ENCODE results near the gene USP49. TPM values are rescaled to one million over a fixed set of nuclear protein-coding genes. Genes with fewer than 3 reads are reported as not detected.

Gene USP49
- total RNA-seq, 1 experiment from 2014 or later, result 4.1 TPM

GRCh38 chr6:41878246-41878645 is 16.9 kb downstream of the USP49 start:
- no peak overlapping the region for H3K27ac Mint-ChIP-seq (ENCODE audit: low read depth, unreplicated experiment)
- no peaks in the 10 kb centered on the region for H3K27me3 Mint-ChIP-seq (ENCODE audit: insufficient read depth, unreplicated experiment)
- no peaks in the 10 kb centered on the region for H3K9me3 Mint-ChIP-seq (ENCODE audit: unreplicated experiment)
- intact Hi-C loops (cut with micrococcal nuclease), result no loop called here
- POLR2A ChIA-PET, result no interaction called here
- H3K4me1 Mint-ChIP-seq (ENCODE audit: insufficient read depth, unreplicated experiment), result peaks cover 10% of the 10 kb centered on the region
- DNase-seq (ENCODE audit: unreplicated experiment), result peak; percentile 2
- no TSS peak for BruUV-seq (replicated peaks)
- TF ChIP-seq CTCF (IDR thresholded peaks at IDR 0.05; ENCODE audit: unreplicated experiment), result no peak
- H3K36me3 Mint-ChIP-seq (ENCODE audit: insufficient read depth, unreplicated experiment), result no peaks in the 10 kb centered on the region
- CTCF ChIA-PET, result interaction anchor here (0.9 to 1.1 kb wide), 2 partner anchors 18 to 57 kb away, joined by 3 read pairs; no protein-coding TSS in a partner anchor
- no peak overlapping the region for H3K4me3 Mint-ChIP-seq (ENCODE audit: unreplicated experiment)

GRCh38 chr6:41877051-41877680 is 18.0 kb downstream of the USP49 start:
- Mint-ChIP-seq H3K27me3 (ENCODE audit: insufficient read depth, unreplicated experiment) (no peaks in the 10 kb centered on the region), H3K4me3 (ENCODE audit: unreplicated experiment) (no peak overlapping the region), H3K36me3 (ENCODE audit: insufficient read depth, unreplicated experiment) (no peaks in the 10 kb centered on the region), H3K4me1 (ENCODE audit: insufficient read depth, unreplicated experiment) (peaks cover 10% of the 10 kb centered on the region), H3K27ac (ENCODE audit: low read depth, unreplicated experiment) (no peak overlapping the region), H3K9me3 (ENCODE audit: unreplicated experiment) (no peaks in the 10 kb centered on the region)
- CTCF ChIA-PET, result interaction anchor here (0.9 to 1.1 kb wide), 3 partner anchors 17 to 63 kb away, joined by 3 to 5 read pairs (median 3); no protein-coding TSS in a partner anchor
- no peak for DNase-seq (ENCODE audit: unreplicated experiment)
- TF ChIP-seq CTCF (IDR thresholded peaks at IDR 0.05; ENCODE audit: unreplicated experiment), result no peak
- no TSS peak for BruUV-seq (replicated peaks)
- POLR2A ChIA-PET, result interaction anchor here (1.6 kb wide), 1 partner anchor 19 kb away, joined by 5 read pairs; no protein-coding TSS in a partner anchor
- intact Hi-C loops (cut with micrococcal nuclease), result no loop called here

GRCh38 chr6:41874741-41875140 is 20.4 kb downstream of the USP49 start:
- peaks cover 10% of the 10 kb centered on the region for H3K4me1 Mint-ChIP-seq (ENCODE audit: insufficient read depth, unreplicated experiment)

GRCh38 chr6:41872147-41872546 is 23.0 kb downstream of the USP49 start:
- CTCF ChIA-PET, result interaction anchor here (1.2 kb wide), 1 partner anchor 14 kb away, joined by 3 read pairs; no protein-coding TSS in a partner anchor
- no TSS peak for BruUV-seq (replicated peaks)
- H3K27me3 Mint-ChIP-seq (ENCODE audit: insufficient read depth, unreplicated experiment), result no peaks in the 10 kb centered on the region
- DNase-seq (ENCODE audit: unreplicated experiment), result no peak
- H3K27ac Mint-ChIP-seq (ENCODE audit: low read depth, unreplicated experiment), result no peak overlapping the region
- H3K4me3 Mint-ChIP-seq (ENCODE audit: unreplicated experiment), result no peak overlapping the region
- no peaks in the 10 kb centered on the region for H3K9me3 Mint-ChIP-seq (ENCODE audit: unreplicated experiment)
- TF ChIP-seq CTCF (IDR thresholded peaks at IDR 0.05; ENCODE audit: unreplicated experiment), result no peak
- no peaks in the 10 kb centered on the region for H3K4me1 Mint-ChIP-seq (ENCODE audit: insufficient read depth, unreplicated experiment)
- H3K36me3 Mint-ChIP-seq (ENCODE audit: insufficient read depth, unreplicated experiment), result no peaks in the 10 kb centered on the region
- POLR2A ChIA-PET, result no interaction called here
- intact Hi-C loops (cut with micrococcal nuclease), result no loop called here

More at GRCh38 chr6:41874741-41875140, 20.4 kb downstream of the USP49 start:
- Mint-ChIP-seq H3K27me3 (ENCODE audit: insufficient read depth, unreplicated experiment) (no peaks in the 10 kb centered on the region), H3K9me3 (ENCODE audit: unreplicated experiment) (no peaks in the 10 kb centered on the region), H3K36me3 (ENCODE audit: insufficient read depth, unreplicated experiment) (no peaks in the 10 kb centered on the region), H3K27ac (ENCODE audit: low read depth, unreplicated experiment) (no peak overlapping the region), H3K4me3 (ENCODE audit: unreplicated experiment) (no peak overlapping the region)
- intact Hi-C loops (cut with micrococcal nuclease), result no loop called here
- DNase-seq (ENCODE audit: unreplicated experiment), result no peak
- CTCF ChIA-PET, result no interaction called here
- POLR2A ChIA-PET, result interaction anchor here (0.7 kb wide), 1 partner anchor 17 kb away, joined by 3 read pairs; no protein-coding TSS in a partner anchor
- TF ChIP-seq CTCF (IDR thresholded peaks at IDR 0.05; ENCODE audit: unreplicated experiment), result no peak
- no TSS peak for BruUV-seq (replicated peaks)

Data from MCF 10A (cell line).